GM19099 (cell line): ENCODE data around the gene ENOX2.

Experiments used
- POLR2A ChIP-seq: IDR thresholded peaks from 3 replicates; pipeline ENCODE4 v1.6.1; 2011; ENCODE audit warnings: low read depth; ENCODE audit not compliant: insufficient read length; ENCODE audit errors: extremely low read depth

ENOX2 gene

GRCh38 chrX:130593911-130594310, 309.1 kb downstream of the ENOX2 start:
- no peak for TF ChIP-seq POLR2A

GRCh38 chrX:130592204-130592603, 310.8 kb downstream of the ENOX2 start:
- TF ChIP-seq POLR2A: no peak

GRCh38 chrX:130578906-130579305, 324.1 kb downstream of the ENOX2 start:
- no peak for TF ChIP-seq POLR2A

- no peak for TF ChIP-seq POLR2A
These were observed 325.6 kb downstream of the ENOX2 start for GRCh38 chrX:130577431-130577830.

GRCh38 chrX:130575831-130576389, 327.1 kb downstream of the ENOX2 start:
- TF ChIP-seq POLR2A: no peak
